Adrenal gland (tissue), 12 donors: Measurements from ENCODE around the gene TMPO. TPM values are rescaled to one million over a fixed set of nuclear protein-coding genes. Genes with fewer than 3 reads are reported as not detected.

Experiments used
- DNase-seq, 7 donors: peaks; one replicate each; pipeline ENCODE4 v3.0.0-alpha.2; 2019 to 2020
- H3K27ac ChIP-seq, 5 donors: fragments of 200-600 bp; sonication (generic) in 4 of 5; 1 replicate in 3 of 5; 2 replicates in 2 of 5; pipeline versions ENCODE4 v1.5.1 to v1.8.0; 2016 to 2020; ENCODE audit warnings: mild to moderate bottlenecking in 1 of 5
- H3K27me3 ChIP-seq: fragments of 200-600 bp; 2 replicates; pipeline ENCODE4 v1.8.0; 2021
- H3K36me3 ChIP-seq, 2 donors: fragments of 200-600 bp; replicated peaks in 1 of 2; 1 replicate in 1 of 2; 2 replicates in 1 of 2; pipeline versions ENCODE4 v1.5.1 to v1.8.0; 2018 to 2022
- H3K4me1 ChIP-seq, 2 donors: fragments of 200-600 bp; replicated peaks in 1 of 2; 1 replicate in 1 of 2; 2 replicates in 1 of 2; pipeline versions ENCODE4 v1.5.1 to v1.8.0; 2018 to 2021
- H3K4me3 ChIP-seq, 4 donors: fragments of 200-600 bp; sonication (generic) in 3 of 4; one replicate each; pipeline ENCODE4 v1.5.1; 2016 to 2018
- H3K9me3 ChIP-seq, 3 donors: fragments of 200-600 bp; sonication (generic) in 1 of 3; replicated peaks in 1 of 3; 1 replicate in 2 of 3; 2 replicates in 1 of 3; pipeline versions ENCODE4 v1.5.1 to v1.8.0; 2016 to 2021
- POLR2A ChIP-seq, 2 donors: fragments of 450-650 bp; IDR thresholded peaks; one replicate each; pipeline ENCODE4 v1.6.1; 2017; ENCODE audit warnings: antibody characterized with exemption in 2 of 2, mild to moderate bottlenecking in 2 of 2, moderate library complexity in 1 of 2
- WGBS, 4 donors: extraction: QIAGEN DNeasy Blood & Tissue Kit in 2 of 4; methylation state at CpG; one replicate each; pipeline versions ENCODE4 v1.1.5 to v1.1.7; 2013 to 2017; 5-methylcytosine and 5-hydroxymethylcytosine counted together
- intact Hi-C, 2 donors: fragments of 100-400 bp; cut with DNase I; formaldehyde crosslinking; loops; one replicate each; pipeline versions ENCODE4 v1.14.1 to v1.15.0; 2022 to 2023
- polyA plus RNA-seq, 3 donors: library from polyadenylated mRNA; stranded (reverse); fragments of 200-250 nt in 2 of 3; fragments of 350-450 nt in 1 of 3; fragmentation: Illumina TruSeq in 1 of 3; extraction: RNeasy Lipid Tissue Mini Kit (QIAGEN cat#74804) in 1 of 3; gene quantifications; one replicate each; pipeline ENCODE4 v1.2.3, GENCODE V29; 2013 to 2014
- total RNA-seq, 9 donors: library from RNA; depleted of rRNA in 4 of 9; stranded (reverse); fragments of >200 nt in 4 of 9; fragments of 120-200 nt in 1 of 9; fragmentation: NEBNext Ultra II Directional in 1 of 9; extraction: Animal tissue kit (Norgen Biotek cat#: 25700) in 1 of 9; gene quantifications; one replicate each; pipeline versions ENCODE4 v1.1.0 to v1.2.4, GENCODE V29; 2013 to 2023
- TF ChIP-seq, protein P1 (sequence below), 6 experiments: fragments of 450-650 bp in 4 of 6; fragments of 200-600 bp in 2 of 6; sonication (generic) in 1 of 6; IDR thresholded peaks; 1 replicate in 5 of 6; 2 replicates in 1 of 6; pipeline versions ENCODE4 v1.5.1 to v1.8.0; 2016 to 2021; ENCODE audit warnings: antibody characterized with exemption in 6 of 6, mild to moderate bottlenecking in 2 of 6, moderate library complexity in 1 of 6
- donor health status: healthy with polysubstance abuse.
- donor health status: Bipolar disorder and iron deficiency.
- donor health status: DM: yes; HTN: yes; CAD: no.
- donor health status: DM: no; HTN: no; CAD: no.
- donor health status: DM: no; HTN: no; CAD: no.
- donor health status: DM: yes; HTN: yes; CAD: no.

TMPO gene
- total and polyA plus RNA-seq, 12 donors, result 8.7 to 111 (median 32.4) TPM

DNA sequence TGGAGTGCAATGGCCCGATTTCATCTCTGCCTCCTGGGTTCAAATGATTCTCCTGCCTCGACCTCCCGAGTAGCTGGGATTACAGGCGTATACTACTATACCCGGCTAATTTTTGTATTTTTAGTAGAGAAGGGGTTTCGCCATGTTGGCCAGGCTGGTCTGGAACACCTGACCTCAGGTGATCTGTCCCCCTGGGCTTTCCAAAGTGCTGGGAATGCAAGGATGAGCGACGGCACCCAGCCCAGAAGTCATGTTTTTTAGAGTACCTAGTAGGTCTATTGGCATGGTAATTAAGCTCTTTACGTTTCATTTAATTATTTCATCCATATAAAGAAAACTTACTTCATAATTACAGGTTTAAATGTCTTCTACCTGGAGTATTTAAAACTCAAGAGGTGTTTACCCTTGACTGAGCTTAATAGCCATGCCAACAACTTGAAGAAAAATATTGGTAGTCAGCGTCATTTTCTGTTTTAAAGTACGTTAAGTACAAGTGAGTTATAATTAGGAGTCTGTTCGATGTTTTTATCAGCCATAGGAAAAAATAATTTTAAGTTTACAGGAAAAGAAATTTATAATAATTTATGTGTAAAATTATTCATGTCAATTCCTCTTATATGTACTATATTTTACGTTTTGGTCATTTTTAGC is 4.0 kb downstream of the TMPO start:
- intact Hi-C loops, result loop anchor here in 1 of 2 donors (5.0 kb wide), 1 partner anchor 97 kb away; no protein-coding TSS in a partner anchor
- DNase-seq, result no peak
- no peak overlapping the region for H3K27ac ChIP-seq
- no peaks in the 10 kb centered on the region for H3K36me3 ChIP-seq
- 86 to 91% (median 90%) methylated on average over 13 of the region's 13 CpGs for WGBS, 4 donors
- no peaks in the 10 kb centered on the region for H3K9me3 ChIP-seq
- TF ChIP-seq, protein P1, sequence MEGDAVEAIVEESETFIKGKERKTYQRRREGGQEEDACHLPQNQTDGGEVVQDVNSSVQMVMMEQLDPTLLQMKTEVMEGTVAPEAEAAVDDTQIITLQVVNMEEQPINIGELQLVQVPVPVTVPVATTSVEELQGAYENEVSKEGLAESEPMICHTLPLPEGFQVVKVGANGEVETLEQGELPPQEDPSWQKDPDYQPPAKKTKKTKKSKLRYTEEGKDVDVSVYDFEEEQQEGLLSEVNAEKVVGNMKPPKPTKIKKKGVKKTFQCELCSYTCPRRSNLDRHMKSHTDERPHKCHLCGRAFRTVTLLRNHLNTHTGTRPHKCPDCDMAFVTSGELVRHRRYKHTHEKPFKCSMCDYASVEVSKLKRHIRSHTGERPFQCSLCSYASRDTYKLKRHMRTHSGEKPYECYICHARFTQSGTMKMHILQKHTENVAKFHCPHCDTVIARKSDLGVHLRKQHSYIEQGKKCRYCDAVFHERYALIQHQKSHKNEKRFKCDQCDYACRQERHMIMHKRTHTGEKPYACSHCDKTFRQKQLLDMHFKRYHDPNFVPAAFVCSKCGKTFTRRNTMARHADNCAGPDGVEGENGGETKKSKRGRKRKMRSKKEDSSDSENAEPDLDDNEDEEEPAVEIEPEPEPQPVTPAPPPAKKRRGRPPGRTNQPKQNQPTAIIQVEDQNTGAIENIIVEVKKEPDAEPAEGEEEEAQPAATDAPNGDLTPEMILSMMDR (IDR thresholded peaks at IDR 0.05), result no peak
- no peak for TF ChIP-seq POLR2A (IDR thresholded peaks at IDR 0.05)
- peaks cover 2 to 19% of the 10 kb centered on the region in 2 donors for H3K4me1 ChIP-seq
- no peak overlapping the region for H3K4me3 ChIP-seq
- no peaks in the 10 kb centered on the region for H3K27me3 ChIP-seq

DNA sequence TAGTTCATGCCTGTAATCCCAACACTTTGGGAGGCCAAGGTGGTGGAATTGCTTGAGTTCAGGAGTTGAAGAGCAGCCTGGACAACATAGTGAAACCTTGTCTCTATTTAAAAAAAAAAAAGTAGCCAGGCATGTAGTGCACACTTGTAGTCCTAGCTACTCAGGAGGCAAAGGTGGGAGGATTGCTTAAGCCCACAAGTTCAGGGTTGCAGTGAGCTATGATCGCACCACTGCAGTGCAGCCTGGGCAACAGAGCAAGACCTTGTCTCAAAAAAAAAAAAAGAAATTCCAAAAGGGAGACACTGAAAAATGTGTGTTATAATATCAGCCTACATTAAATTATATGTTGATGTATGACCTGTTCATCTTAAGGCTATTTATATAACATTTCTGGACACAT is 14.7 kb downstream of the TMPO start:
- Histone ChIP-seq H3K4me3 (no peak overlapping the region), H3K27me3 (no peaks in the 10 kb centered on the region), H3K27ac (no peak overlapping the region), H3K9me3 (no peaks in the 10 kb centered on the region), H3K36me3 (peaks cover 0 to 4% of the 10 kb centered on the region in 2 donors), H3K4me1 (no peaks in the 10 kb centered on the region)
- WGBS, 4 donors, result 88 to 100% (median 94%) methylated on average over 1 of the region's 1 CpG
- TF ChIP-seq, protein P1 (IDR thresholded peaks at IDR 0.05), result no peak
- TF ChIP-seq POLR2A (IDR thresholded peaks at IDR 0.05), result no peak
- intact Hi-C loops, result no loop called here
- no peak for DNase-seq

DNA sequence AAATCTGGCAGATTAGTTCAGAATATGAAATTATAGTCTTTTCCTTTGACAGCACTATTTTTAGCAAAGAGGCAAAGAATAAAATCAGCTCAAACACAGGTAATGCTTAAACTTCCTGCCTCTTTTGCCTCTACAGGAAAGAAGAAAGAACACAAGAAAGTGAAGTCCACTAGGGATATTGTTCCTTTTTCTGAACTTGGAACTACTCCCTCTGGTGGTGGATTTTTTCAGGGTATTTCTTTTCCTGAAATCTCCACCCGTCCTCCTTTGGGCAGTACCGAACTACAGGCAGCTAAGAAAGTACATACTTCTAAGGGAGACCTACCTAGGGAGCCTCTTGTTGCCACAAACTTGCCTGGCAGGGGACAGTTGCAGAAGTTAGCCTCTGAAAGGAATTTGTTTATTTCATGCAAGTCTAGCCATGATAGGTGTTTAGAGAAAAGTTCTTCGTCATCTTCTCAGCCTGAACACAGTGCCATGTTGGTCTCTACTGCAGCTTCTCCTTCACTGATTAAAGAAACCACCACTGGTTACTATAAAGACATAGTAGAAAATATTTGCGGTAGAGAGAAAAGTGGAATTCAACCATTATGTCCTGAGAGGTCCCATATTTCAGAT is 17.4 kb downstream of the TMPO start:
- intact Hi-C loops, result no loop called here
- H3K27me3 ChIP-seq, result no peaks in the 10 kb centered on the region

DNA sequence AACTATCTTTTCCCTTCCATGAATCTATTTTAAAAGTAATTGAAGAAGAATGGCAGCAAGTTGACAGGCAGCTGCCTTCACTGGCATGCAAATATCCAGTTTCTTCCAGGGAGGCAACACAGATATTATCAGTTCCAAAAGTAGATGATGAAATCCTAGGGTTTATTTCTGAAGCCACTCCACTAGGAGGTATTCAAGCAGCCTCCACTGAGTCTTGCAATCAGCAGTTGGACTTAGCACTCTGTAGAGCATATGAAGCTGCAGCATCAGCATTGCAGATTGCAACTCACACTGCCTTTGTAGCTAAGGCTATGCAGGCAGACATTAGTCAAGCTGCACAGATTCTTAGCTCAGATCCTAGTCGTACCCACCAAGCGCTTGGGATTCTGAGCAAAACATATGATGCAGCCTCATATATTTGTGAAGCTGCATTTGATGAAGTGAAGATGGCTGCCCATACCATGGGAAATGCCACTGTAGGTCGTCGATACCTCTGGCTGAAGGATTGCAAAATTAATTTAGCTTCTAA is 18.4 kb downstream of the TMPO start:
- TF ChIP-seq, protein P1 (IDR thresholded peaks at IDR 0.05), result no peak
- TF ChIP-seq POLR2A (IDR thresholded peaks at IDR 0.05), result no peak
- no peaks in the 10 kb centered on the region for H3K9me3 ChIP-seq
- H3K36me3 ChIP-seq, result peaks cover 0 to 4% of the 10 kb centered on the region in 2 donors
- DNase-seq, result no peak
- no peak overlapping the region for H3K27ac ChIP-seq
- no peaks in the 10 kb centered on the region for H3K4me1 ChIP-seq
- intact Hi-C loops, result no loop called here
- 93 to 96% (median 94%) methylated on average over 3 to 4 of the region's 4 CpGs for WGBS, 4 donors
- no peaks in the 10 kb centered on the region for H3K27me3 ChIP-seq
- H3K4me3 ChIP-seq, result no peak overlapping the region

More for the DNA sequence above, 17.4 kb downstream of the TMPO start:
- no peak for TF ChIP-seq POLR2A (IDR thresholded peaks at IDR 0.05)
- TF ChIP-seq, protein P1 (IDR thresholded peaks at IDR 0.05), result peak; percentile 37 to 58 (median 44)
- no peaks in the 10 kb centered on the region for H3K9me3 ChIP-seq
- no peaks in the 10 kb centered on the region for H3K4me1 ChIP-seq
- no peak for DNase-seq
- no peak overlapping the region for H3K4me3 ChIP-seq
- peaks cover 0 to 4% of the 10 kb centered on the region in 2 donors for H3K36me3 ChIP-seq
- H3K27ac ChIP-seq, result no peak overlapping the region
- 69 to 79% (median 75%) methylated on average over 4 of the region's 4 CpGs for WGBS, 4 donors
